Measurements from ENCODE around the gene RANBP3.
"Not testable (repeated sequence)": the region's sequence is repeated elsewhere in the genome, so short reads cannot be mapped to it uniquely, and the experiment has no call there.

The RANBP3 gene

GRCh38 chr19:5977785-5978605 is at the start of gene RANBP3:
Gene RANBP3 (minus strand): TSS chr19:5978140. CDS start chr19:5978082, 58 bp downstream.
- Mint-ChIP-seq H3K36me3 (ENCODE audit: low read depth) (peaks cover 16% of the 10 kb centered on the region), H3K4me1 (peaks cover 49% of the 10 kb centered on the region), H3K27ac (peak within 1 kb of the TSS; percentile 92 to 96 (median 94)), H3K4me3 (peak within 1 kb of the TSS; percentile 93 to 100 (median 98)), H3K27me3 (ENCODE audit: low read depth) (no peaks in the 10 kb centered on the region), H3K9me3 (no peaks in the 10 kb centered on the region)
- no peak for TF ChIP-seq CTCF (IDR thresholded peaks at IDR 0.05; ENCODE audit: unreplicated experiment in 3 of 3)

DNA sequence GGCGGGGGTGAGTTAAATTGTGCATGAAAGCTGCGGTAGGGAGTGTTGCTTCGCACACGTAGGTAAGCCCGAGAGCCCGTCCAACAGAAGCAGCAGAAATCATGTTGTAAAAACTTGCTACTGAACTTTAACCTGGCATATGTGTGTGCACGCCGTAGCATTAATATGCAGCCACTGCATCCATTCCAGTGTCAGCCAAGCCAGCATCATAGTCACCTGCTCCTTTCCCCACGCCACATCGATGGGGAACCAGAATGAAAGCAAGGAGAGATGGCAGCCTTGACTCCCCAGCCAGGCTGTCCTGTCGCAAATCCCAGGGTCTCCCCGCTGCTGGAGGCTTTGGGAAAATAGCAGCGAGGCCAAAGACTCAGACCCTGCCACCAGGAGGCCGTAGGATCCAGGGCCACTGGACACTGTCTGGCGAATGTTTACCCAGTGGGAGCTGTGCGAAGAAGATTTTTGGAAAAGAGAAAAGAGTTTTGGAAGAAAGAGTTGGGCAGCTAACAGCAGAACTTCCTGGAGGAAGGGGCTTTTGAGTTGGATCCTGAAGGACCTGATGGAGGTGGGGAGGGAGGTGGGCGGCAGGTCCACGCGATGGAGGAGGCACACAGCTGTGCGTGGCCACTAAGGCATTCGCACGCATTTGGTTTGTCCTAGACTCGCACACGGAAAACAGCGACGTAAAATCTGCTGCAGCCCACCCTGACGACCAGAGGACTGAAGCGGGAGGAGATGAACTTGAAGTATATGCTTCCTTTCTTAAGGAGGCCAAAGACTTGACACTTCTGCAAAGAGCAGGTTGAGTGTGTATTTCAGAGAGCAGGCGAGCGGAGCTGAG is 48.7 kb upstream of the RANBP3 start:
- Mint-ChIP-seq H3K36me3 (ENCODE audit: low read depth) (peaks cover 21% of the 10 kb centered on the region), H3K27ac (no peak overlapping the region), H3K9me3 (no peaks in the 10 kb centered on the region), H3K4me1 (peaks cover 28% of the 10 kb centered on the region), H3K4me3 (no peak overlapping the region), H3K27me3 (ENCODE audit: low read depth) (peaks cover 7% of the 10 kb centered on the region)
- no peak for TF ChIP-seq CTCF (IDR thresholded peaks at IDR 0.05; ENCODE audit: unreplicated experiment in 3 of 3)

- peaks cover 14% of the 10 kb centered on the region for H3K36me3 Mint-ChIP-seq (ENCODE audit: low read depth)
- not testable (repeated sequence) for H3K27me3 Mint-ChIP-seq (ENCODE audit: low read depth); H3K27ac Mint-ChIP-seq; H3K9me3 Mint-ChIP-seq; H3K4me3 Mint-ChIP-seq
- peaks cover 28% of the 10 kb centered on the region for H3K4me1 Mint-ChIP-seq
These were observed 46.8 kb upstream of the RANBP3 start for GRCh38 chr19:6024756-6025155.

DNA sequence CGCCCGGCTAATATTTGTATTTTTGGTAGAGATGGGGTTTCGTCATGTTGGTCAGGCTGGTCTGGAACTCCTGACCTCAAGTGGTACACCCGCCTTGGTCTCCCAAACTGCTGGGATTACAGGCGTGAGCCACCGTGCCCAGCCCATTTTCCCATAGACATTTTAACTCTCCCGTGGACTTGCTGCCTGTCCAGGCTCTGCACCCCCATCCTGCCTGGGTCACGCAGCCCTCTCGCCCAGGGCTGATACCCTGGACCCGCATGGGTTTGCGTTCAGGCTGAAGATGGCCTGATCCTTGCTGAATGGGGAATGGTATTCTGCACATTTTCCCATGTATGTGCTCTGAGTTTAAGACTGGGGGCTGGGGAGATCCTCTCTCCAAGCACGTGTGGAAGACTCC is 46.0 kb upstream of the RANBP3 start:
- no peak for TF ChIP-seq CTCF (IDR thresholded peaks at IDR 0.05; ENCODE audit: unreplicated experiment in 3 of 3)
- Mint-ChIP-seq H3K27ac (peak overlapping the region in 2 of 3 experiments; percentile 69 to 75), H3K9me3 (no peaks in the 10 kb centered on the region), H3K36me3 (ENCODE audit: low read depth) (peaks cover 11% of the 10 kb centered on the region), H3K4me1 (peaks cover 28% of the 10 kb centered on the region), H3K27me3 (ENCODE audit: low read depth) (peaks cover 7% of the 10 kb centered on the region), H3K4me3 (no peak overlapping the region)

DNA sequence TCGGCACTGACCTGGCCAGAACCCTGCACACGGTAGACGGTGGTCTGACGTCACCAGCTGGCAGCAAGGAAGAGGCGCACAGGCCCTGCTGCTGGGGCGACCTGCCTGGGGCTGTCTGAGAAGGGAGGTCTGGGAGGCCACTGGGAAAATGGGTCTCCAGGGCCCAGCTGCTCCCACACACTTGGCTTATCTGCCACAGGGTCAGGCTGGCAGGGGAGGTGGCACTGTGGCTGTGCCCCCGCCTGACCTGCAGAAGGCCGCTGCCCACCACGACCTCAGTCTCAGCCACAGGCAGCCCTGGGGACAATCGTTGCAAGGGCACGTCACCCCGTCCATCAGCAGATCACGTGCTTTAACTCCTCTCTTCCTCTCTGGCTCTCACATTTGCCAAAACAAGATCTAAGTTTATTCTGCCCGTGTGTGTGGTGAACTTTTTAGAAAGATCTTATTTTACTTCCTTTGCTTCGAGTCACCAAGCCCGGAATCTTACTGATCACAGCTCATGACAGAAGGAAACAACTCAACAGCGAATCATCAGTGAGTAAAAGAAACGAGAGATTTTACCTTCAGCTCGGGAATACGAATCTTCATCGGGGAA is 45.2 kb upstream of the RANBP3 start:
- no peak for TF ChIP-seq CTCF (IDR thresholded peaks at IDR 0.05; ENCODE audit: unreplicated experiment in 3 of 3)
- H3K36me3 Mint-ChIP-seq (ENCODE audit: low read depth) = peaks cover 9% of the 10 kb centered on the region
- H3K4me1 Mint-ChIP-seq = peaks cover 25% of the 10 kb centered on the region
- peak overlapping the region; percentile 69 to 75 (median 72) for H3K27ac Mint-ChIP-seq
- H3K4me3 Mint-ChIP-seq = peak overlapping the region in 1 of 3 experiments; percentile 18
- H3K9me3 Mint-ChIP-seq = no peaks in the 10 kb centered on the region
- H3K27me3 Mint-ChIP-seq (ENCODE audit: low read depth) = peaks cover 7% of the 10 kb centered on the region

GRCh38 chr19:6022570-6023064 is 44.7 kb upstream of the RANBP3 start:
- TF ChIP-seq CTCF (IDR thresholded peaks at IDR 0.05; ENCODE audit: unreplicated experiment in 3 of 3) = peak in 2 of 3 experiments; percentile 18 to 19
- Mint-ChIP-seq H3K4me3 (no peak overlapping the region), H3K9me3 (no peaks in the 10 kb centered on the region), H3K27ac (peak overlapping the region; percentile 69 to 79 (median 75)), H3K27me3 (ENCODE audit: low read depth) (peaks cover 7% of the 10 kb centered on the region), H3K36me3 (ENCODE audit: low read depth) (peaks cover 8% of the 10 kb centered on the region), H3K4me1 (peaks cover 23% of the 10 kb centered on the region)

Measured in nephron (organoid).